Measurements from ENCODE around the gene ZC3H7A. TPM values are rescaled to one million over a fixed set of nuclear protein-coding genes. Genes with fewer than 3 reads are reported as not detected.

ZC3H7A gene, protein sequence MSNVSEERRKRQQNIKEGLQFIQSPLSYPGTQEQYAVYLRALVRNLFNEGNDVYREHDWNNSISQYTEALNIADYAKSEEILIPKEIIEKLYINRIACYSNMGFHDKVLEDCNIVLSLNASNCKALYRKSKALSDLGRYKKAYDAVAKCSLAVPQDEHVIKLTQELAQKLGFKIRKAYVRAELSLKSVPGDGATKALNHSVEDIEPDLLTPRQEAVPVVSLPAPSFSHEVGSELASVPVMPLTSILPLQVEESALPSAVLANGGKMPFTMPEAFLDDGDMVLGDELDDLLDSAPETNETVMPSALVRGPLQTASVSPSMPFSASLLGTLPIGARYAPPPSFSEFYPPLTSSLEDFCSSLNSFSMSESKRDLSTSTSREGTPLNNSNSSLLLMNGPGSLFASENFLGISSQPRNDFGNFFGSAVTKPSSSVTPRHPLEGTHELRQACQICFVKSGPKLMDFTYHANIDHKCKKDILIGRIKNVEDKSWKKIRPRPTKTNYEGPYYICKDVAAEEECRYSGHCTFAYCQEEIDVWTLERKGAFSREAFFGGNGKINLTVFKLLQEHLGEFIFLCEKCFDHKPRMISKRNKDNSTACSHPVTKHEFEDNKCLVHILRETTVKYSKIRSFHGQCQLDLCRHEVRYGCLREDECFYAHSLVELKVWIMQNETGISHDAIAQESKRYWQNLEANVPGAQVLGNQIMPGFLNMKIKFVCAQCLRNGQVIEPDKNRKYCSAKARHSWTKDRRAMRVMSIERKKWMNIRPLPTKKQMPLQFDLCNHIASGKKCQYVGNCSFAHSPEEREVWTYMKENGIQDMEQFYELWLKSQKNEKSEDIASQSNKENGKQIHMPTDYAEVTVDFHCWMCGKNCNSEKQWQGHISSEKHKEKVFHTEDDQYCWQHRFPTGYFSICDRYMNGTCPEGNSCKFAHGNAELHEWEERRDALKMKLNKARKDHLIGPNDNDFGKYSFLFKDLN
- total RNA-seq, result 10 to 100 TPM; 16.6 to 34.1 (median 30.2) TPM

DNA sequence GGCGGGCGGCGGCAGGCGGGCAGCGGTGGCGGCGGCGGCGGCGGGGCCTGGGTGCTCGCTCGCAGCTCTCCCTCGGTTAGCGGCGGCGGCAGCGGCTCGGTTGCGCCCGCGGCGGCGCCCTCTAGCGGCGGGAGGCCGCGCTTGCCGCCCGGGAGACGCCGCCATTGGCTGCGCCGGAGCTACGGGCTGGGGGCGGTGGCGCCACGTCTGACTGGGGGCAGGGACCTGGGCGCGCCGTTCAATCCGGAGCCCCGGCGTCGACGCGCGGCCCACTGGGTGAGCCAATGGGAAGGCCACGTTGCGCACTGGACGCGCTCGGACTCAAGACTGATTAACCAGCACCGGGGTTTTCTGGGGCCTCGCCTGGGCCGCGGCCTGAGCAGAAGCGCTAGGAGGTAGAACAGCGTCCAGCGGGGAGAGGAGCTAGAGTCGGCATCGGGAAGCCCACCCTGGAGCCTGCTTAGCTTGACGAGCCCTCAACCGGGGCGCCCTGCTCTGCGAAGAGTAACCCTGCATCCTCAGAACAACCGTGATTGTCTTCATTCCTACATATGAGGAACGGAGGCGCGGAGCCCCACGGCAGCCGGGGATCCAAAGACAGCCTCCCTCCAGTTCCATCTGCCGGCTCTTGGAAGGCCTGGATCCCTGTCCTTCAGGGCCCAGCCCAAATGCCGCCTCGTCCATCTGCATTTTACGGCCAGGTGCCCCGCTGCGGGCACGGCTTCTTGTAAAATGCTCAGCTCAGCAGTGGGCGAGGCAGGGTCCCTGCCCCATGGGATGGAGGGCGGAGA is at the start of gene ZC3H7A:
Gene ZC3H7A, minus strand, starts transcription at position 93 of the 791 bp plus-strand sequence. CDS start 14,904 bp downstream, outside the sequence.
- peaks cover 37 to 76% (median 56%) of the 10 kb centered on the region in 3 donors for H3K4me1 ChIP-seq
- H3K27ac ChIP-seq, result peak within 1 kb of the TSS; percentile 92 to 99 (median 96)
- no peaks in the 10 kb centered on the region for H3K27me3 ChIP-seq
- no peaks in the 10 kb centered on the region for H3K36me3 ChIP-seq
- H3K4me3 ChIP-seq, result peak within 1 kb of the TSS; percentile 53 to 88 (median 80)
- TF ChIP-seq, protein P1, sequence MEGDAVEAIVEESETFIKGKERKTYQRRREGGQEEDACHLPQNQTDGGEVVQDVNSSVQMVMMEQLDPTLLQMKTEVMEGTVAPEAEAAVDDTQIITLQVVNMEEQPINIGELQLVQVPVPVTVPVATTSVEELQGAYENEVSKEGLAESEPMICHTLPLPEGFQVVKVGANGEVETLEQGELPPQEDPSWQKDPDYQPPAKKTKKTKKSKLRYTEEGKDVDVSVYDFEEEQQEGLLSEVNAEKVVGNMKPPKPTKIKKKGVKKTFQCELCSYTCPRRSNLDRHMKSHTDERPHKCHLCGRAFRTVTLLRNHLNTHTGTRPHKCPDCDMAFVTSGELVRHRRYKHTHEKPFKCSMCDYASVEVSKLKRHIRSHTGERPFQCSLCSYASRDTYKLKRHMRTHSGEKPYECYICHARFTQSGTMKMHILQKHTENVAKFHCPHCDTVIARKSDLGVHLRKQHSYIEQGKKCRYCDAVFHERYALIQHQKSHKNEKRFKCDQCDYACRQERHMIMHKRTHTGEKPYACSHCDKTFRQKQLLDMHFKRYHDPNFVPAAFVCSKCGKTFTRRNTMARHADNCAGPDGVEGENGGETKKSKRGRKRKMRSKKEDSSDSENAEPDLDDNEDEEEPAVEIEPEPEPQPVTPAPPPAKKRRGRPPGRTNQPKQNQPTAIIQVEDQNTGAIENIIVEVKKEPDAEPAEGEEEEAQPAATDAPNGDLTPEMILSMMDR (IDR thresholded peaks at IDR 0.05), result peak; percentile 55 to 99 (median 98)
- TF ChIP-seq POLR2A (IDR thresholded peaks at IDR 0.05), result peak in 3 of 4 donors; percentile 87 to 95 (median 93)
- peak; percentile 76 for DNase-seq
- no peaks in the 10 kb centered on the region for H3K9me3 ChIP-seq
- intact Hi-C loops (cut with DNase I), result loop anchor here (5.0 kb wide), 1 partner anchor 55 kb away; the partner anchor contains the start of gene TXNDC11
- no CpG with 5 or more reads among the region's 80 CpGs for WGBS, 2 donors

DNA sequence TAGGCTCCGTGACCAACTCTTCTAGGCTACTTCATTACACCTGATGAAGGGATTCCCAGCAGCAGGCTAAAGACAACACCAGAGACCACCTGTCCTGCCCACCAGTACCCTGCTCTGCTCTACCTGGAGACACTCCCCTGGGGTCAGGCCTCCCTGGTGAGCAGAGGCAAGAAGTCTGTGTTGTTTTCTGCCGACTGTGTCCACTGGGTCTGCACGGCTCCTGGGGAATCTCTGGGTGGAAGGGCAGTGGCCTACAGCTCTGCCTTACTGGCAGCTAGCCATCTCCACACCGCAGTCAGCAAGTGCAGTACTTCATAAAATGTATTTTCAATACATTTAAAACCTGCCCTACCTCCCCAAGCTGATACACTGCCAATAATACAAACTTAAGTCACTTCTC is 47.4 kb upstream of the ZC3H7A start:
- WGBS, 2 donors, result 86 to 91% methylated on average over 1 to 4 of the region's 4 CpGs
- Histone ChIP-seq H3K4me3 (no peak overlapping the region), H3K4me1 (peaks cover 0 to 19% (median 0%) of the 10 kb centered on the region in 3 donors), H3K27ac (no peak overlapping the region), H3K27me3 (no peaks in the 10 kb centered on the region), H3K36me3 (peaks cover 41 to 100% (median 62%) of the 10 kb centered on the region in 3 donors), H3K9me3 (no peaks in the 10 kb centered on the region)
- TF ChIP-seq POLR2A (IDR thresholded peaks at IDR 0.05), result no peak
- TF ChIP-seq, protein P1 (IDR thresholded peaks at IDR 0.05), result no peak
- no peak for DNase-seq
- intact Hi-C loops (cut with DNase I), result no loop called here

DNA sequence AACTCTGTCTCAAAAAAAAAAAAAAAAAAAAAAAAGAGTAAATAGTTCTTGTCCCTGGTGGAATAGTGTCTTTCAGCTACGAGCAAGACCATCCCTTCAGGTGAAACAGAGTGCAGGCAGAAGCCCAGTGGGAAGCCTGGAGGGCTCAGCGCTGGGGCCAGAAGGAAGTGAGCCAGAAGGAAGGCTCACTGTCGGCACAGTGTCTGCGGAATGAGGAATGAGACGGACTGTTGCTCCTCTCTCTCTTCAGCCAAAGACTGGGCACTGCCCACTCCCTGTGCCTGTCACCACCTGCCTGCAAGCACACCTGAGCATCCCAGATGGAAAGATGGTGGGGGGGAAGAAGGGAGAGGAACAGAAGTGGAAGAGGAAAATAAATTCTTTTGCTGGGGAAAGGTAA is 46.8 kb upstream of the ZC3H7A start:
- intact Hi-C loops (cut with DNase I), result no loop called here
- 84% methylated on average over 5 of the region's 5 CpGs for WGBS, 2 donors
- TF ChIP-seq, protein P1 (IDR thresholded peaks at IDR 0.05), result no peak
- no peak for TF ChIP-seq POLR2A (IDR thresholded peaks at IDR 0.05)
- no peak overlapping the region for H3K4me3 ChIP-seq
- no peaks in the 10 kb centered on the region for H3K27me3 ChIP-seq
- no peaks in the 10 kb centered on the region for H3K9me3 ChIP-seq
- DNase-seq, result no peak
- H3K4me1 ChIP-seq, result peaks cover 0 to 12% (median 0%) of the 10 kb centered on the region in 3 donors
- H3K27ac ChIP-seq, result no peak overlapping the region
- H3K36me3 ChIP-seq, result peaks cover 42 to 100% (median 68%) of the 10 kb centered on the region in 3 donors

DNA sequence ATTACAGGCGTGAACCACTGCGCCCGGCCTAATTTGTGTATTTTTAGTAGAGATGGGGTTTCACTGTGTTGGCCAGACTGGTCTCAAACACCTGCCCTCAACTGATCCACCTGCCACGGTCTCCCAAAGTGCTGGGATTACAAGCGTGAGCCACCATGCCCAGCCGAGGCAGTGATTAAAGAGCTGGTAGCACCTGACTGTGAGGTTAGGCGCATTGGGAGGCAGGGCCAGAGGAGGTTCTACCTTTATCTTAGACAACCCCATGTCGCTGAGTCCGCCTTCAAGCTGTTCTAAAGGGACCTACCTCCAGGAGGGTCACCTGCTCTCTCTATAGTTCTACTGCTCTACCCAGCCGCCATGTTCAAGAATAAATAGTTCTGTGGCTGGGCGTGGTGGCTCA is 46.1 kb upstream of the ZC3H7A start:
- peaks cover 42 to 100% (median 72%) of the 10 kb centered on the region in 3 donors for H3K36me3 ChIP-seq
- TF ChIP-seq, protein P1 (IDR thresholded peaks at IDR 0.05), result no peak
- no peak overlapping the region for H3K27ac ChIP-seq
- WGBS, 2 donors, result 80 to 93% methylated on average over 1 to 6 of the region's 11 CpGs
- H3K4me3 ChIP-seq, result no peak overlapping the region
- intact Hi-C loops (cut with DNase I), result no loop called here
- DNase-seq, result no peak
- no peaks in the 10 kb centered on the region for H3K27me3 ChIP-seq
- H3K9me3 ChIP-seq, result no peaks in the 10 kb centered on the region
- peaks cover 0 to 6% (median 0%) of the 10 kb centered on the region in 3 donors for H3K4me1 ChIP-seq

Data from esophagus squamous epithelium (tissue), 5 donors.